GM19467 (cell line): ENCODE data around the gene MYO7B.

Experiments used
- ATAC-seq: cut with Tn5 transposase; IDR thresholded peaks from one replicate; pipeline ENCODE4 v1.9.1; 2021; ENCODE audit warnings: mild to moderate bottlenecking, moderate library complexity; ENCODE audit not compliant: unreplicated experiment

Gene MYO7B

GRCh38 chr2:127622561-127623387 is 87.3 kb downstream of the MYO7B start:
- ATAC-seq = no peak

- no peak for ATAC-seq
Observed at GRCh38 chr2:127623388-127624319, 88.2 kb downstream of the MYO7B start.

- no peak for ATAC-seq
Observed at GRCh38 chr2:127624320-127624755, 88.9 kb downstream of the MYO7B start.

- ATAC-seq = no peak
Observed at GRCh38 chr2:127624756-127625571, 89.5 kb downstream of the MYO7B start.

- ATAC-seq = no peak
Observed at GRCh38 chr2:127625572-127625951, 90.1 kb downstream of the MYO7B start.

- no peak for ATAC-seq
Observed at GRCh38 chr2:127626175-127626574, 90.7 kb downstream of the MYO7B start.

- ATAC-seq = no peak
Observed at GRCh38 chr2:127626917-127627739, 91.6 kb downstream of the MYO7B start.

- no peak for ATAC-seq
Observed at GRCh38 chr2:127627740-127628571, 92.5 kb downstream of the MYO7B start.

- ATAC-seq = no peak
Observed at GRCh38 chr2:127628767-127629614, 93.5 kb downstream of the MYO7B start.

- no peak for ATAC-seq
Observed at GRCh38 chr2:127629637-127630036, 94.2 kb downstream of the MYO7B start.

- no peak for ATAC-seq
Observed at GRCh38 chr2:127630096-127630863, 94.8 kb downstream of the MYO7B start.

- ATAC-seq = no peak
Observed at GRCh38 chr2:127630864-127631540, 95.5 kb downstream of the MYO7B start.

GRCh38 chr2:127631541-127631996 is 96.1 kb downstream of the MYO7B start:
- ATAC-seq = no peak

- no peak for ATAC-seq
Observed at GRCh38 chr2:127631997-127632581, 96.6 kb downstream of the MYO7B start.

GRCh38 chr2:127632592-127633489 is 97.4 kb downstream of the MYO7B start:
- no peak for ATAC-seq
